NK-92 treated with Interleukin-12 subunit alpha and Interleukin-12 subunit beta, amount 100 ng/mL, for 24 hours (cell line): ENCODE data around the gene FOSB.
"Not testable (repeated sequence)": the region's sequence is repeated elsewhere in the genome, so short reads cannot be mapped to it uniquely, and the experiment has no call there.

Experiments
- DNase-seq: peaks from one replicate; lab custom pipeline; 2025; lab: John Stamatoyannopoulos, UW

Gene FOSB

DNA sequence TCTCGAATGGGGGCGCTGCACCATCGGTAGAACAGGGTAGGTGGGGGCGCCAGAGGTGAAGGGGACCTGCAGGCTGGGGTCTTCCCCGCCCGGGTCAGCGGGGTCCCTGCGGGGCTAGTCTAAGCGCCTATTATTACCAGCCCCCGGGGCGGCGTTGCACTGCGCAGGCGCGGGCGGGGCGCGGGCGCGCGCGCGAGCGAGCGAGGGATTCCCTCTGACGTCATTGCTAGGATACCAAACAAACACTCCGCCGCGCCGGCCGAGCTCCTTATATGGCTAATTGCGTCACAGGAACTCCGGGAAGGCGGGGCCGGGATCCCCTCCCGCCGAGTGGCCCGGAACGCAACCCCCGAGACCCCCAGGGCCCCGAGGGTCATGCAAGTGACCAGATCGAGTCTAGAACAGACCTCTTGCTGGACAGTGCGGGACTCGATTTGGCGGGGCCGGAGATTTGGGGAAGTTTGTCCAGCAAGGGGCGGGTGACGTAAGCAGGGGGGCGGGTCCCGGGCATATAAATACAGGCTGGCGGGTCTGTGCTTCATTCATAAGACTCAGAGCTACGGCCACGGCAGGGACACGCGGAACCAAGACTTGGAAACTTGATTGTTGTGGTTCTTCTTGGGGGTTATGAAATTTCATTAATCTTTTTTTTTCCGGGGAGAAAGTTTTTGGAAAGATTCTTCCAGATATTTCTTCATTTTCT lies at the start of gene FOSB:
FOSB (plus strand) TSS at position 541 of the 703 bp plus-strand sequence. CDS start 591 bp downstream, outside the sequence.
- peak; percentile 93 for DNase-seq

DNA sequence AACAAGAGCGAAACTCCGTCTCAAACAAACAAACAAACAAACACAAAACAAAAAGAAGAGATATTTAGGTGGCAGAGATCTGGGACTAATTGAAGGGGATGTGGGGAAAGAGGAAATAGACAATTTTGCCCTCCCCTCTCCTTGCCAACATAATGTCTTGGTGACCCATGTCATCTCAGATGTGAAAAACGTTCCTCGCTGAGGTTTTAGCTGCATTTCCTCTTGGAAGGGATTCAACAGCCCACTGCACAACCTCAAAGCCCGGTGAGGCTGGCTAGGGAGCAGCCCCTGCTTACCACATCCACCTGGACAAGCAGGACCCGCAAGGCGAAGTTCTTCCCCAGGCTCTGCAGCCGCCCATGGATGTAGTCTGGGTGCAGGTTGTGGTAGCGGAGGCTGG lies 49.0 kb upstream of the FOSB start:
- no peak for DNase-seq

DNA sequence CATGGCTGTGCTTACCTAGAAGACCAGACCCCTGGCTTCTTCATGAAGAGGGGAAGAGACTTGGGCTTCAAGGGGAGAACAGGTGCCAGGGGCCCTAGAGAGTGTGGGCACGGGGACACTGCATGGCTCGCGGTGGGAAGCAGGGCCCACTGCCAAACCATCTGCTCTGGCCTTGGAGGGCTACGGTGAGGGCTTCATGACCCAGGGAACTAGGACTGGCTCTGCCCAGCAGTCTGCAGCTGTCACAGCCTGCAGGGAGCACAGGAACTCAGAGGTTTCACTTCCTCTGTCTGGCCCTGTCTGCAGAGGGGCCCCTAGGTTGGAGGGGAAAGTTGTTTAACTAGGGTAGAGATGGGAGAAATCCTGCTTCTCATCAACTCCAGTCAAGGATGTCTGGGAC lies 48.4 kb upstream of the FOSB start:
- no peak for DNase-seq

GRCh38 chr19:45419895-45420294 lies 47.9 kb upstream of the FOSB start:
- DNase-seq: no peak

- no peak for DNase-seq
Measured at GRCh38 chr19:45420356-45420755, 47.4 kb upstream of the FOSB start.

GRCh38 chr19:45420871-45421270 lies 46.9 kb upstream of the FOSB start:
- no peak for DNase-seq

- DNase-seq: no peak
Measured at GRCh38 chr19:45421947-45422498, 45.8 kb upstream of the FOSB start.

DNA sequence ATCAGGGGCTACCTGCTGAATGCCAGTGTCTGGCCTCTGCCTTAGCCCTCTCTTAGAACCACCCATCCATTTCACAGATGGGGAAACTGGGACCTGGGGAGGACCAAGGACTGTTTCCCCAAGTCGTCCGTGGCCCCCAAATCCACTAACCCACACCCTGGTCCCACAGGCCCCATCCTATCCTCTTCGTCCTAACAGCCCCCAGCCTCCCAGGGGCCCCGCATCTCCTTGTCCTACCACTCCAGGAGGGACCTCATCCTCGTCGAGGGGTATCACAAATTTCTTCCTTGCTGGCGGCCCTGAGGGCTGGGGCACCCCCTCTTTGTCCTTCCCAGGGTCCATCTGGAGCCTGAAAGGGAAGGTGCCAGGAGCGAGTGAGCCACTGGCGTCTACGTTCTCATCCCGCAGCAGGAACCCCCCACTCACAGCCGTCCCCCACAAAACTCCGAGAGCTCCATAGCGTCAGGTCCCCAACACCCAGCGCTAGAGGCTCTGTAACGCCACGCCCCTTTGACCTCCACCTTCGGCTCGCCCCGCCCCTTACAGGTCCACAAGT lies 44.7 kb upstream of the FOSB start:
- DNase-seq: no peak

- peak; percentile 97 for DNase-seq
Measured at GRCh38 chr19:45423589-45424190, 44.1 kb upstream of the FOSB start, which contains the start of gene ERCC1. Gene ERCC1, minus strand, starts transcription at chr19:45423917. Its CDS starts 543 bp downstream, at chr19:45423374.

DNA sequence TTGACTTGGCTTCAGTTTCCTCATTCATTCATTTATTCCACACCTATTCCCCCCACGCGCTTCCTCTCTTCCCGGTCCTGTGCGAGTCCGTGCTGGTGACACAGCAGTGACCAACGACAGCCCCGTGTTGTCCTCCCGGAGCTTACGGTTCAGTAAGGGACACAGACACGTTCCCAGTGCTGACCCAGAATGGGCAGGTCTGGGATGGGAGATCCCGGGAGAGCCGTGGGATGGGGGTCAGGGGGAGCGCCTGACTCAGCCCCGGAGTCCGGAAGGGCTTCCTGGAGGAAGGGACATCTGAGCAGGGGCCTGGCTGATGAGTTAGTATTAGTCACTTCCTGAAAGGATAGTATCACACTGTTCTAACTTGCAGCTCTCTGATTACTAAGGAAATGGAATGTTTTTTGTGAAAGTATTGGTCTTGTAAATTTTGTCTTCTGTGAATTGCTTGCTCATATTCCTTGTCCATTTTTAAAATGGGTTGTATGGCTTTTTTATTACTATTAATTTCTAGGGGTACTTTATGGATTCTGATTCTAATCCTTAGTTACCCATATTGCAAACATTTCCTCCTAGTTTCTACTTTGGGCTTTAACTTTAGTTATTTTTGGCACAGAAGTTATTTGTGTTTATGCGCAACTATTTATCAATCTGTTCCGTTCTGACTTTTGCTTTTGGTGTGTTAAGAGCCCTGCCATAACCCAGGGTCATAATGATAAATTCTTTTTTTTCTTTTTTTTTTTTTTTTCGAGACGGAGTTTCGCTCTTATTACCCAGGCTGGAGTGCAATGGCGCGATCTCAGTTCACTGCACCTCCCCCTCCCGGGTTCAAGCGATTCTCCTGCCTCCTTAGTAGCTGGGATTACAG lies 43.4 kb upstream of the FOSB start:
- peak; percentile 73 for DNase-seq

DNA sequence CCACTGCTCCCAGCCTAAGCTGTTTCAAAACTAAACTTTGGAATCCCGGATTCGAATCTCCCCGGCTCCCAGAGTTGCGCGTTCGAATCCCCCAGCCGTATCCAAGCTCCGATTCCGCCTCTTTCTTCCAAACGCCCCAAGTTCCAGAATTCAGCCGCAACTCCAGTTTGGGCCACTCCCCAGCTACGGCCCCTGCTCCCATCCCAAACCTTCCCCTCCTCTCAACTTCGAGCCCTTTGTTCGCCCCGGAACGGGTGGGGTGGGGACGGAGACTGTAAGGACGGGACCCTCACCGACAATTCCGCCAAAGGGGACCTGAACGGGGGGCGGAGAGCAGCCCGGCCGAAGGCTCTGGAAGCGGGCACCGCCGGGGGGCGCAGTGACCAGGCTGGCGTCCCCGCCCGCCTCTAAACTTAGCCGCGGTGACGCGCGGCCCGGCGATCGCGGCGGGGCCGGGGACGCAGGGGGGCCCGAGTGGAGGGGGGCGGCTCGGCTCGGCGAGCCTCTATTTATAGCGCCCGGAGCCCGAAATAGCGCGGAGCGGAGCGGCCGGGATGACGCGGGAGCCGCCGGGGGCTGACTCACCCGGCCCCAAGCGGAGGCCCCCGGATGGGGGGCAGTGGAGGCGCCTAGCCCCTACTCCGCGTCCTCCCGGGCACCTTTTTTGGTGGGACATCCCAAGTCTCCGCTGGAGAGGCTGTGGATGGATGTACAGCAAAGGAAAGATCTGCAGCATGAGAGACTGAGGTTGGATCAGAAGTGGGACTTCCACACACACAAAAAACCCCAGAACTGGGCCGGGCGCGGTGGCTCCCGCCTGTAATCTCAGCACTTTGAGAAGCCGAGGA lies 39.2 kb upstream of the FOSB start:
- DNase-seq: no peak

- DNase-seq: not testable (repeated sequence)
Measured at GRCh38 chr19:45429896-45430295, 37.9 kb upstream of the FOSB start.

DNA sequence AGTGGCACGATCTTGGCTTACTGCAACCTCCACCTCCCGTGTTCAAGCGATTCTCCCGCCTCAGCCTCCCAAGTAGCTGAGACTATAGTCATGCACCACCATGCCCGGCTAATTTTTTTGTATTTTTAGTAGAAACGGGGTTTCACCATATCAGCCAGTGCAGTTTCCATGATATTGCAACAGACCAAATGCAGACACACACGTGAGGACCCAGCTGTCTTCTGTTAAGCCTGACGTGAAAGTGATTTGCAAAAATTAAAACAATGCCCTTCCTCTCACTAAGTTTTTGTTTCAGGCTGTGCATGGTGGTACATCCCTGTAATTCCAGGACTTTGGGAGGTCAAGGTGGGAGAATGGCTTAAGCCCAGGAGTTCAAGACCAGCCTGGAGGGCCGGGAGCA lies 36.8 kb upstream of the FOSB start:
- not testable (repeated sequence) for DNase-seq

- DNase-seq: not testable (repeated sequence)
Measured at GRCh38 chr19:45432543-45432942, 35.3 kb upstream of the FOSB start.

DNA sequence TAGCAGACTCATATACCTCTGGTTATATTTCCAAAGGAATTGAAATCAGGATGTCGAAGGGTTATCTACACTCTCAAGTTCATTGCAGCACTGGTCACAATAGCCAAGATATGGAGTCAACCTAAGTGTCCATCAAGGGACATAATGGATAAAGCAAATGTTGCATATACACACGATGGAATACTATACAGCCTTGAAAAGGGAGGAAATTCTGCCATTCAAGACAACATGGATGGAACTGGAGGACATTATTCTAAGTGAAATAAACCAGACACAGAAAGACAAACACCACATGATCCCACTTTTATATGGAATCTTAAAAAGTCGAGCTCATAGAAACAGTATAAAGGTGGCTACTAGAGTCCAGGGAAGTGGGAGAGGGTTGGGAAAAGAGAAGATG lies 30.5 kb upstream of the FOSB start:
- DNase-seq: no peak

GRCh38 chr19:45439190-45439568 lies 28.6 kb upstream of the FOSB start:
- no peak for DNase-seq

GRCh38 chr19:45439569-45440258 lies 28.1 kb upstream of the FOSB start:
- peak; percentile 89 for DNase-seq

- DNase-seq: no peak
Measured at GRCh38 chr19:45440259-45440638, 27.5 kb upstream of the FOSB start.

DNA sequence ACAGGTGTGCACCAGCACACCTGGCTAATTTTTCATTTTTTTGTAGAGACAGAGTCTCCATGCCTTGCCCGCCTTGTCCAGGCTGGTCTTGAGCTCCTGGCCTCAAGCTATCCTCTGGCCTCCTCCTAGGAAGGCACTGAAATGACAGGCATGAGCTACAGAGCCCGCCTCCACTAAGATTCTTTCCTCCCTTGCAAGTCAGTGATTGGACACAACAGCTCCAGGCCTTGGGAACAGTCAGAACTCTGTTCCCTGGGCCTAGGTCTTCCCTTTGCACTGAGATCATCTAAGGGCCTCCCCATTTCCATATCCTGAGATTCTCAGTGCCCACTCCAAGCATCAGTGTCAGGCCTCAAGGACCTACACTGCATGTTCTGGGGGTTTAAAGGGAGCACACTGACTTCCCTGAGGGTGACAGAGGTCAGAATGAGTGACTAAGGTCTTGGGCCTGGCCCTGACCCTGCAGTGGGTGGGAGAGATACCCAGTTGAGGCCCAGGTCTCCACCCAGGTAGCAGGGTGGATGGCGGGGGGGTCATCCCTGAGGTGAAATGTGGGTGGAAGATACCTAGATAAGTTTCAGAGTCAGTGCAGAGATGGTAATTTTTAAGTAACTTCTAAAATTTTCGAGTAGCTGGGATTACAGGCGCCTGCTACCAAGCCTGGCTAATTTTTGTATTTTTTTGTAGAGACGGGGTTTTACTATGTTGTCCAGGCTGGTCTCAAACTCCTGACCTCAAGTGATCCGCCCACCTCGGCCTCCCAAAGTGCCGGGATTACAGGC lies 26.7 kb upstream of the FOSB start:
- DNase-seq: no peak

- no peak for DNase-seq
Measured at GRCh38 chr19:45442408-45442777, 25.4 kb upstream of the FOSB start.
